ENCODE measurements around the gene FEM1A.
"Not testable (repeated sequence)": the region's sequence is repeated elsewhere in the genome, so short reads cannot be mapped to it uniquely, and the experiment has no call there.

Gene FEM1A

DNA sequence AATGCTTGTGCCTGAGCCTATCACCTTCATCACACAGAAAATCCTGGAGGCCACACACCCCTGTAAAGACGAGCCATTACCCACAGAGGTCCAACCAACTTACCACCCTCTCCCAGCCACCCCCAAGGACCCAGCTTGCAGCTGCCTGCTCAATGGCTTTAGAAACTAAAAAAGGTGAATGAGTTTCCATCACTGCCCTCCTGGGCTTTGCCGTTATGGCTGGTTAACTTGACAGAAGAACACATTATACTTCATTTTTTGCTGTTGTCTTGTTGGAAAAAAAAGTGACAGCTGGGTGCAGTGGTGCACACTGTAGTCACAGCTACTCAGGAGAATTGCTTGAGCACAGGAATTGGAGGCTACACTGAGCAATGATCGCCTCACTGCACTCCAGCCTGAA, 17.4 kb upstream of the FEM1A start:
- no peak for DNase-seq

DNA sequence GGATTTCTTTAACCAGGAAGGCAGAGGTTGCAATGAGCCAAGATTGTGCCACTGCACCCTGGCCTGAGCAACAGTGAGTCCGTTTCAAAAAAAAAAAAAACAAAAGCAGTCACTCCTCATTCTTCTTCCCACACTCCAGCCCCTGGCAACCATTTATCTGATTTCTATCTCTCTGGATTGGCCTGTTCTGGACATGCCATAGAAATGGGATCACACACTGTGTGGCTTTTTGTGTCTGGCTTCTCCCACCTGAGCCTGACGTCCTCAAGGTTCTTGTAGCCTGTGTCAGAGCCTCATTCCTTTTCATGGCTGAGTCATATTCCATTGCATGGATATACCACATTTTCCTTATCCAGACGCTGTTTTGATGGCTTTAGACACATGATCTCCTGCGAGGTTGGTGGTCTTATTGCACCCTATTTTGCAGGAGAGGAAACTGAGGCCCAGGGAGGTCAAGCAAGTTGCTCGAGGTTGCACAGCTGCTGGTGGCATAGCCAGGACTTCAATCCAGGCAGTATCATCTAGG, 15.8 kb upstream of the FEM1A start:
- no peak for DNase-seq

GRCh38 chr19:4776436-4777211, 14.9 kb upstream of the FEM1A start:
- no peak for DNase-seq

- not testable (repeated sequence) for DNase-seq
These were observed 13.4 kb upstream of the FEM1A start for GRCh38 chr19:4778124-4778523.

DNA sequence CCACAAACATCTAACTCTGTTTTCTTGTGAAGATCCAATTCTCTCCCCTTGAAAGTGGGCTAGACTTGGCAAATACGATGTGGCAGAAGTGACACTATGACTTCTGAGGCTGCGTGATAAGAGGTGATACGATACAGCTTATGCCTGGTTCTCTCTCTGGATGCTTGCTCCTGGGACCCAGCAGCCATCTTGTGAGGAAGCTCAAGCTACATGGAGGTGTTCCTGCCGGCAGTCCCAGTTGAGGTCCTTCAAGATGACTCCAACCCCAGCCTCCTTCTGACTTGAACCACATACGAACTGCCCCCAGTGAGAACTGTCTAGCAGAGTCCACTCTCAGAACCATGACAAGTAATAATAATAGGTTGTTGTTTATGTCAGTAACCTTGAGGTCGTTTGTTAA, 10.7 kb upstream of the FEM1A start:
- no peak for DNase-seq

GRCh38 chr19:4781801-4782200, 9.7 kb upstream of the FEM1A start:
- DNase-seq = no peak

- DNase-seq = not testable (repeated sequence)
These were observed 5.0 kb upstream of the FEM1A start for GRCh38 chr19:4786412-4787016.

DNA sequence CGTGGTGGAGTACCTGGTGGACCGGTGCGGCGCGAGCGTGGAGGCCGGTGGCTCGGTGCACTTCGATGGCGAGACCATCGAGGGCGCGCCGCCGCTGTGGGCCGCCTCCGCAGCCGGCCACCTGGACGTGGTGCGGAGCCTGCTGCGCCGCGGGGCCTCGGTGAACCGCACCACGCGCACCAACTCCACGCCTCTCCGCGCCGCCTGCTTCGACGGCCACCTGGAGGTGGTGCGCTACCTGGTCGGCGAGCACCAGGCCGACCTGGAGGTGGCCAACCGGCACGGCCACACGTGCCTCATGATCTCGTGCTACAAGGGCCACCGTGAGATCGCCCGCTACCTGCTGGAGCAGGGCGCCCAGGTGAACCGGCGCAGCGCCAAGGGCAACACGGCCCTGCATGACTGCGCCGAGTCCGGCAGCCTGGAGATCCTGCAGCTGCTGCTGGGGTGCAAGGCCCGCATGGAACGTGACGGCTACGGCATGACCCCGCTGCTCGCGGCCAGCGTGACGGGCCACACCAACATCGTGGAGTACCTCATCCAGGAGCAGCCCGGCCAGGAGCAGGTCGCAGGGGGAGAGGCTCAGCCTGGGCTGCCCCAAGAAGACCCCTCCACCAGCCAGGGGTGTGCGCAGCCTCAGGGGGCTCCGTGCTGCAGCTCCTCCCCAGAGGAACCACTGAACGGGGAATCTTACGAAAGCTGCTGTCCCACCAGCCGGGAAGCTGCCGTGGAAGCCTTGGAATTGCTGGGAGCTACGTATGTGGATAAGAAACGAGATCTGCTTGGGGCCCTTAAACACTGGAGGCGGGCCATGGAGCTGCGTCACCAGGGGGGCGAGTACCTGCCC, 708 bp downstream of the FEM1A start:
- DNase-seq = not testable (repeated sequence)

GRCh38 chr19:4792866-4793195, 1.3 kb downstream of the FEM1A start:
- DNase-seq = not testable (repeated sequence)

DNA sequence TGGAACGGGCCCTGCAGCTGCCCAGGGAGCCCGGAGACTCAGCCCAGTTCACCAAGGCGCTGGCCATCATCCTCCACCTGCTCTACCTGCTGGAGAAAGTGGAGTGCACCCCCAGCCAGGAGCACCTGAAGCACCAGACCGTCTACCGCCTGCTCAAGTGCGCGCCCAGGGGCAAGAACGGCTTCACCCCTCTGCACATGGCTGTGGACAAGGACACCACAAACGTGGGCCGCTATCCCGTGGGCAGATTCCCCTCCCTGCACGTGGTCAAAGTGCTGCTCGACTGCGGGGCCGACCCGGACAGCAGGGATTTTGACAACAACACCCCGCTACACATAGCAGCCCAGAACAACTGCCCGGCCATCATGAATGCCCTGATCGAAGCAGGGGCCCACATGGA, 1.7 kb downstream of the FEM1A start:
- not testable (repeated sequence) for DNase-seq

GRCh38 chr19:4794971-4795370, 3.4 kb downstream of the FEM1A start:
- DNase-seq = no peak

- no peak for DNase-seq
These were observed 3.9 kb downstream of the FEM1A start for GRCh38 chr19:4795400-4795799.

DNA sequence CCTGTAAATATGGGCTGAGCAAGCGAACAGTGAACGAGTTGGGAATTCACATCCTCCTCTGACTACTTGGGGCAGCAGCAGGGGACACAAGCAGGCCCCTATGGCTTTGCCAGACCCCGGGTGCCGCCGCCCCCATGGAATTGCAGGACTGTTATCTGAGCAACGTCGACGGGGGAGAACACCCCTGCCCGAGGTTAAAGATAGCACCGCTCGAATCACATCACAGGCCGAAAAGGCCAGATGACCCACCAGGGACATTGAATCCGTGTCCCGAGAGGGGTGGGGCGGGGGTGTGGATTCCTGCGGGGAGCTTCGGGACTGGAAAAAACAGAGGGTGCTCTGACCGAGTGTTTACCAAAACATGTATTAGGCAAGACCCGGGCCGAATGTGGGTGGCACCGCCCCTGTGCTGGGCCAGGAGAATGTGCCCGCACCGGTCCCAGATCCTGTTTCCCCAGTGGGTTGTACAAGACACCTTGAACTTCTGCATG, 9.1 kb downstream of the FEM1A start:
- no peak for DNase-seq

DNA sequence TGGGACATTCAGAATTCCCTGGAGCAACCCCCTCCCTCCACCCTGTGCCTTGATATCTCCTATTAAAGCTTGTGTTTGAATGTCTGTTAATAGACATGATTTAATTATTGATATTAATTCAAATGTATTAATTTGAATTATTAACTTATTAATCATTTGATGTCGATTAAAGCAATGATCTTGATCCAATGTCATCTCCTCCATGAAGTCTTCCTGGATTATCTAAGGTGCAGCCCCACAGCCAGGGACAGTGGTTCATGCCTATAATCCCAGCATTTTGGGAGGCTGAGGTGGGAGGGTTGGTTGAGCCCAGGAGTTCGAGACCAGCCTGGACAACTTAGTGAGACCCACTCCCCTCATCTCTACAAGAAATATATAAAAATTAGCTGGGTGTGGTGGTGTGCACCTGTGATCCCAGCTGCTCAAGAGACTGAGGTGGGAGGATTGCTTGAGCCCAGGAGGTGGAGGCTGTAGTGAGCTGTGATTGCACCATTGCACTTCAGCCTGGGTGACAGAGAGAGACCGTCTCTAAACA, 9.6 kb downstream of the FEM1A start:
- DNase-seq = no peak

DNA sequence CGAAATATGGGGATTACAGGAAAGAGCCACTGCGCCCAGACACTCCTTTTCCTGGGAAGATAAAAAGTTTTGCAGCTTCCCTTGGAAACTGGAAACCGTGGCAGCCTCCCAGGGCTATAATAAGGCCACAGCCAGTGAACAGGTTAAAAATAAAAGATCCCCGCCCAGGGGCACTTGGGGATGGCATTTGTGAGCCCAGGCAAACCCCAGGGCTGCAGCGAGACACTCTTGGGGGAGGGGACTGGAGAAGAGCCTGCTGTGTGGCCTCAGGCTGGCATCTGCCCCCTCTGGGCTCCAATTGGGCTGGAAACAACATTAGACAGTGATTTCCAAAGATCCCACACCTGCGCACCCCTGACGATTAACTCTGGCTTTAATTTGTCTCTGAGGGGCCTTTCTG, 11.2 kb downstream of the FEM1A start:
- DNase-seq = no peak

GRCh38 chr19:4803736-4804695, 12.5 kb downstream of the FEM1A start:
- peak; percentile 53 for DNase-seq

GRCh38 chr19:4805140-4805539, 13.6 kb downstream of the FEM1A start:
- DNase-seq = not testable (repeated sequence)

- DNase-seq = no peak
These were observed 14.8 kb downstream of the FEM1A start for GRCh38 chr19:4806384-4806783.

GRCh38 chr19:4807188-4807587, 15.7 kb downstream of the FEM1A start:
- DNase-seq = peak; percentile 100

- peak; percentile 70 for DNase-seq
These were observed 20.0 kb downstream of the FEM1A start for GRCh38 chr19:4811328-4812131.

Data from MV-4-11 (cell line).